Mucosa of descending colon (tissue), 3 donors: ENCODE data around the gene KIF5C. TPM values are rescaled to one million over a fixed set of nuclear protein-coding genes. Genes with fewer than 3 reads are reported as not detected.

Experiments
- ATAC-seq: fragments of 200-7000 bp; cut with Tn5 transposase; one replicate; pipeline ENCODE4 v1.9.1; 2020; ENCODE audit warnings: mild to moderate bottlenecking, moderate library complexity
- DNase-seq, 3 donors: peaks; one replicate each; pipeline ENCODE4 v3.0.0-alpha.2; 2020
- H3K36me3 ChIP-seq: fragments of 200-600 bp; one replicate; pipeline ENCODE4 v1.8.0; 2021; ENCODE audit warnings: low read depth, mild to moderate bottlenecking
- H3K4me1 ChIP-seq: fragments of 200-600 bp; one replicate; pipeline ENCODE4 v1.8.0; 2021; ENCODE audit warnings: low read depth, mild to moderate bottlenecking
- H3K4me3 ChIP-seq: fragments of 200-600 bp; one replicate; pipeline ENCODE4 v1.8.0; 2021; ENCODE audit warnings: mild to moderate bottlenecking
- H3K9me3 ChIP-seq: fragments of 200-600 bp; one replicate; pipeline ENCODE4 v1.8.0; 2021; ENCODE audit warnings: mild to moderate bottlenecking
- CTCF ChIP-seq: fragments of 200-600 bp; IDR thresholded peaks from one replicate; pipeline ENCODE4 v1.8.0; 2022; ENCODE audit warnings: antibody characterized with exemption, mild to moderate bottlenecking
- intact Hi-C, 2 donors: fragments of 100-400 bp; cut with DNase I in 1 of 2; cut with micrococcal nuclease in 1 of 2; formaldehyde crosslinking; loops; one replicate each; pipeline versions ENCODE4 v1.11.0 to v1.11.1; 2022; cut with DNase I, micrococcal nuclease
- total RNA-seq, 3 donors: library from RNA; stranded (reverse); fragmentation: NEBNext Ultra II Directional in 2 of 3; extraction: Animal tissue kit (Norgen Biotek cat#: 25700) in 2 of 3; gene quantifications; one replicate each; pipeline versions ENCODE4 v1.2.1 to v1.2.4, GENCODE V29; 2021 to 2023
- donor health status: DM: no; HTN: no; CAD: no; lungs with moderate emphysema.
- donor health status: DM: no; HTN: no; CAD: no.
- donor health status: DM: no; HTN: yes; CAD: no.

The KIF5C gene
- total RNA-seq, 3 donors from 2014 or later, result 1.5 to 11.0 (median 2.5) TPM

- ATAC-seq, result peak; percentile 14
- intact Hi-C loops, result no loop called here
- DNase-seq, result no peak
- H3K9me3 ChIP-seq, result no peaks in the 10 kb centered on the region
- no peaks in the 10 kb centered on the region for H3K36me3 ChIP-seq
- H3K4me3 ChIP-seq, result no peak overlapping the region
- peaks cover 4% of the 10 kb centered on the region for H3K4me1 ChIP-seq
- TF ChIP-seq CTCF, result no peak
Measured at GRCh38 chr2:148888003-148888501, 13.0 kb downstream of the KIF5C start.

GRCh38 chr2:148888986-148889385 is 14.0 kb downstream of the KIF5C start:
- Histone ChIP-seq H3K9me3 (no peaks in the 10 kb centered on the region), H3K4me3 (no peak overlapping the region), H3K4me1 (peaks cover 4% of the 10 kb centered on the region), H3K36me3 (no peaks in the 10 kb centered on the region)
- intact Hi-C loops, result no loop called here
- ATAC-seq (no peak), DNase-seq (no peak)
- TF ChIP-seq CTCF, result no peak

- TF ChIP-seq CTCF, result no peak
- intact Hi-C loops, result no loop called here
- no peaks in the 10 kb centered on the region for H3K36me3 ChIP-seq
- H3K4me1 ChIP-seq, result no peaks in the 10 kb centered on the region
- no peak overlapping the region for H3K4me3 ChIP-seq
- no peaks in the 10 kb centered on the region for H3K9me3 ChIP-seq
- DNase-seq (no peak), ATAC-seq (no peak)
Measured at GRCh38 chr2:148893906-148894305, 18.9 kb downstream of the KIF5C start.

DNA sequence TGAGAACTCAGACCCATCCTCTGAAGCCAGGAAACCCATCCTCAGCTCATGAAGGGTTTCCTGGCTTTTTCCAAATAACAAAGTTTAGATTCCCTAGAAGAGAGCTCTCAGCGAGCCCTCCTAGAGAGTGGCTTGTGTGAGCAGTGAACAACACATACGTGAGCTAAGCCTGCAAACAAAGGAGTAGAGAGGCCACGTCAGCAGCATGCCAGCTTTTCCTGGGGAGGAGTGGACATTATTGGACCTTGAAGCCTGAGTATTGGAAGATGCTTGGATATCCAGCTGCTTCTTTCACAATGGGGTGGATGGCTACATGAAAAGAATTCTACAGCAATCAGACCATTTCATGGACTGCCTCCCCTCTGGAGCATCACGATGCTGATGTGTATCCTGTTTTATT is 21.1 kb downstream of the KIF5C start:
- no peak for TF ChIP-seq CTCF
- intact Hi-C loops, result no loop called here
- no peaks in the 10 kb centered on the region for H3K9me3 ChIP-seq
- DNase-seq (no peak), ATAC-seq (no peak)
- no peak overlapping the region for H3K4me3 ChIP-seq
- no peaks in the 10 kb centered on the region for H3K4me1 ChIP-seq
- H3K36me3 ChIP-seq, result no peaks in the 10 kb centered on the region

DNA sequence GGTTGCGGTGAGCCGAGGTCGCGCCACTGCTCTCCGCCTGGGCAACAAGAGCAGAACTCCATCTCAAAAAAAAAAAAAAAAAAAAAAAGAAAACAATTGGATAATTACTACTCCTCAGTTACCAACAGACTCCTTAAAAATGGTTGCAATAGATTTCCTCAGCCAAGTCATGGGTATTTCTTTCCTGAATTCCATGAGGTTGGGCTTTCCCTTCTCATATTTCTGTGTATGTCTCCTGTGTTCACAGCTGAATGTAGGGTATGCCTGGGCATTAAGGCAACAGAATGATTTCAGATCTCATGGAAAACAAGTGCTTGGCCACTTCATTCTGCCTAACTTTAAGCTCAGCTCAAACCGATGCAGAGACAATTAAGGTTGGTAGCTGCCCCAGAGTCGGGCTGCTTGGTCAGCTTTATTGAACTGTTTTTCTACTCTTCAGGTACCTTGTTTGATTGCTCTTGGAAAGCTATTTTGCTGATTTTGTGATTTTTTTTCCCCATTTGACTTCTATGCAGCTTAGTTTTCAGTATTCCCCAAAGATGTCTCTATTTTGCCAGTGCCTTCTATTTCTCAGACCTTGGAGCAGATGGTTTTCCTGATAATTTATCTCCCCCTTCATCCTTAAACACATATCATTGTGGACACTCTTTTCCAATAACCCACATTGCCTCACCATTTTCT is 24.8 kb downstream of the KIF5C start:
- Histone ChIP-seq H3K4me1 (no peaks in the 10 kb centered on the region), H3K36me3 (no peaks in the 10 kb centered on the region), H3K9me3 (no peaks in the 10 kb centered on the region), H3K4me3 (no peak overlapping the region)
- ATAC-seq, result no peak
- no peak for TF ChIP-seq CTCF
- intact Hi-C loops, result no loop called here
- no peak for DNase-seq
